ENCODE measurements around the gene ADAM11.
"Not testable (repeated sequence)": the region's sequence is repeated elsewhere in the genome, so short reads cannot be mapped to it uniquely, and the experiment has no call there.

The ADAM11 gene

GRCh38 chr17:44751331-44751730 is 7.5 kb upstream of the ADAM11 start:
- no peak overlapping the region for H3K4me3 ChIP-seq (ENCODE audit: low read depth, low read length)
- no peak for TF ChIP-seq CTCF (IDR thresholded peaks at IDR 0.05; ENCODE audit: low read depth, low read length)

- no peak for TF ChIP-seq CTCF (IDR thresholded peaks at IDR 0.05; ENCODE audit: low read depth, low read length)
- H3K4me3 ChIP-seq (ENCODE audit: low read depth, low read length): no peak overlapping the region
Measured at GRCh38 chr17:44751806-44752205, 7.0 kb upstream of the ADAM11 start.

GRCh38 chr17:44752953-44753861 is 5.6 kb upstream of the ADAM11 start:
- TF ChIP-seq CTCF (IDR thresholded peaks at IDR 0.05; ENCODE audit: low read depth, low read length): no peak
- H3K4me3 ChIP-seq (ENCODE audit: low read depth, low read length): no peak overlapping the region

GRCh38 chr17:44754276-44754675 is 4.5 kb upstream of the ADAM11 start:
- H3K4me3 ChIP-seq (ENCODE audit: low read depth, low read length): no peak overlapping the region
- TF ChIP-seq CTCF (IDR thresholded peaks at IDR 0.05; ENCODE audit: low read depth, low read length): no peak

GRCh38 chr17:44755180-44755579 is 3.6 kb upstream of the ADAM11 start:
- H3K4me3 ChIP-seq (ENCODE audit: low read depth, low read length): not testable (repeated sequence)

GRCh38 chr17:44757045-44757917 is 1.5 kb upstream of the ADAM11 start:
- no peak overlapping the region for H3K4me3 ChIP-seq (ENCODE audit: low read depth, low read length)
- TF ChIP-seq CTCF (IDR thresholded peaks at IDR 0.05; ENCODE audit: low read depth, low read length): no peak

GRCh38 chr17:44757918-44758413 is 822 bp upstream of the ADAM11 start:
- no peak for TF ChIP-seq CTCF (IDR thresholded peaks at IDR 0.05; ENCODE audit: low read depth, low read length)
- H3K4me3 ChIP-seq (ENCODE audit: low read depth, low read length): no peak overlapping the region

Measured in WI38 (cell line).